Measurements from ENCODE around the gene CCDC178.

The CCDC178 gene

GRCh38 chr18:32907311-32907585, 533.3 kb downstream of the CCDC178 start:
- FAIRE-seq: no peak

DNA sequence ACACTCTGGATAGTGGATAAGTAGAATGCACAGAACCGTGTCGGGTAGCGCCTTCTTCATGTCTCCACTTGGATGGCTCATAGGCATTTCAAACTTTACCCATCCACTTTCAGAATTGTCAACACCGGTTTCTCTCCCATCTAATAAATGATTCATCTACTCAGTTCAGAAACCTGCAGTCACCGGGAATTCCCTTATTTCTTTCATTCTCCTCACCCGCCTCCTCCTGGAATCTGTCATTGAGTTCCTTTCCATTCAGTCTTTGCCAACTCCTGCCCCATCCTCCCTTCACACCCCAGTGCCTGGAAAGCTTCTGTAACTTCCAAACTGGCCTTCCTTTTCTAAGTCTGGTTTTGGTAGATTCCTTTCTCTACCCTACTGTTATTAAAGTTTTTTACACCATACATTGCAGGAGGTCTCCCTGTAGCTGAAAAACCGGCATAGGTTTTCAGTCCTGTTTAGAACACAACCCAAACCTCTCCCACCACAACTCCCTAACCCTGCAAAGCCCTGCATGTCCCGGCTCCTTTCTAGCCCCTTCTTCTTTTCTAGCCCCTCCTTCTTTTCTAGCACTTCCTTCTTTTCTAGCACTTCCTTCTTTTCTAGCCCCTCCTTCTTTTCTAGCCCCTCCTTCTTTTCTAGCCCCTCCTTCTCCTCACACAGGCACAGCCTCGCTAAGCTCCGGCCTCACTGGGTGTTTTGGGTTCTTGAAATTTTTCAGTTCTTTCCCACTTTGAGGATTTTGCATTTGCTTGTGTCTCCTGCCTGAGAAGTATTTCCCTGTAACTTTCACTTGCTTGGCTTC, 533.8 kb downstream of the CCDC178 start:
- no peak for FAIRE-seq

GRCh38 chr18:32905651-32906050, 534.9 kb downstream of the CCDC178 start:
- no peak for FAIRE-seq

DNA sequence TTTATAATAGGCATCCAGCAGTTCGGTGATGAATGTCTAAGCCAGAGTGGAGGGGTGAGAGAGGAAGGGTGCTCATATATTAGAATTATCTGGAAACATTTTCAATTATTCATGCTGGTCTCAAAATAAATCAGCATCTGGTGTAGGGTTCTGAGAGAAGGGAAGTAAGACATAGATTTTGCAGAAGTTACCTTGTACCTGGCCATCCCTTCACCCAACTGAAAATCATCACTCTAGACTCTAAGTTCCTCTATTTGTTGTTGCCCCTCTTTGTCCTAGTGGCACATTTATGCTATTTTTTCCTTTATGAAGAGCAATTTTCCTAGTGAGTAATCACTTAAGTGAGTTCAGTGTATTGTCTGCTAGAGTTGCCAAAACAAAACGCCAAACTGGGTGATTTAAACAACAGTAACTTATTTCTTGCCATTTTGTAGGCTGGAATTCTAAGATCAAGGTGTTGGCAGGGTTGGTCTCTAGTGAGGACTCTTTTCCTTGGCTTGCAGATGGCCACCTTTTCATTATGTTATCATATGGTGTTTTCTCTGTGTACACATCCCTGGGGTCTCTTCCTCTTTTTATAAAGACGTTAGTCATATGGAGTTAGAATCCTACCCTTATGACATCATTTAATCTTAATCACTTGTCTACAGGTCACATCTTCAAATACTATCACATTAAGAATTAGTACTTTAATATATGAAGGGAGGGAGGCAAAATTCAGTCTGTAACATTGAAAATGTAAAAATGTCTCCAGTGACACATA, 537.8 kb downstream of the CCDC178 start:
- FAIRE-seq: no peak

- no peak for FAIRE-seq
These were observed 540.7 kb downstream of the CCDC178 start for GRCh38 chr18:32899819-32900218.

- FAIRE-seq: no peak
These were observed 543.6 kb downstream of the CCDC178 start for GRCh38 chr18:32896776-32897547.

DNA sequence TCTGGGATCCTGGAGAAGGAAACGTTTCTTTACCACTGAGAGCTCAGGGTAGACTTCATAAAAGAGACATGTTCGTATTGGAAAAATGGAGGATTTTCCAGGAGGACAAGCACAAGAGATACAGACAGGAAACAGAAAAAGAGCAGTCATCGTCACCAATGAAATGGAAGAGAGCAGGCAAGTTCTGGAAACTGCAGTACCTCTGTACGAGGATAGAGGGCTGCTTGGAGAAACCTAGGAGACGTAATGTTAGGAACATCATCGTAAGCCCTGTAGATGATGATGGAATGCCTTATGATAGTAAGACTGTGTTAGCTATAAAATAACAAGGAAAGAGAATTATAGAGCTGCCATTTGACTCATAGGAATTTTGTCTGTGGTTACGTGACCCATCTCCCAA, 546.6 kb downstream of the CCDC178 start:
- no peak for FAIRE-seq

DNA sequence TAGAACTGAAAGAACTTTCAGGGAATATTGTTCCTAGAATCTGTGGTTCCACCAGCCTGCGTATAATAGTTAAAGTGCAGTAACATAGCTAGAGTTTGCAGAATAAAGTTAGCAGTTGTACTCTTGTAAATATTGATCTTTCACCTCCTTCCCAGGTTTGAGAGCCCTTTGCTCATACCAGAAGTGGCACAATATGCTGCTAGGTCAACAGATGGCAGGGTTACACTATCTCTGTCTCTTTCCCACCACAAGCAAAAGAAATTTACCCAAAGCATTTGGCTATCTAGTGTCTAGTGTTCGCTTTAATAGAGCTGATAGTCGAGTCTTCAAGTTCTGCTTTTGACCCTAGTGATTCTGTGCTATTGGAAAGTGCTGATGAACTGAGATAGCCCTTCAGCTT, 548.7 kb downstream of the CCDC178 start:
- no peak for FAIRE-seq

GRCh38 chr18:32891130-32891529, 549.4 kb downstream of the CCDC178 start:
- no peak for FAIRE-seq

- FAIRE-seq: no peak
These were observed 550.6 kb downstream of the CCDC178 start for GRCh38 chr18:32889615-32890593.

DNA sequence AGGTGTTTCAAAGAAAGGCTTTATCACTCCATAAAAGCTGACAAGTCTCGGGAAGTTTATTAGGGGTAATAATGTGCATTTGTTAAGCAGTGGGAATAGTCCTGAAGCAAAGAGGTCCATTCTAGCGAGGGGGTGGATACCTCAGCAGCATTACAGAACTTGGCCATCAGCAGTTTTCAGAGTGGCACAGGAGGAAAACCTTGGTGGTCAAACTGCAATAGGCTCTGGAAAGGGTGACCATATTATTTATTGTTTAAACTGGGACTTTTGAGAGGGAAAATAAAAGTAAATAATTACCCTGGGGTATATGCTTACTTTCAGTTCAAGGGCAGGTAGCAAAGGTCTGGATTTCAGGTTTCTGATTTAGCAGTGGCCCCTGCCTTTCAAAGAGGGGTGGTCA, 552.2 kb downstream of the CCDC178 start:
- FAIRE-seq: no peak
